Natural killer cell (primary cell): Measurements from ENCODE around the gene BCLAF1. TPM values are rescaled to one million over a fixed set of nuclear protein-coding genes. Genes with fewer than 3 reads are reported as not detected.

Experiments used
- ATAC-seq, 3 donors: fragments of 150-1000 bp in 2 of 3; fragments of 200-7000 bp in 1 of 3; cut with Tn5 transposase; 1 replicate in 1 of 3; 2 replicates in 2 of 3; pipeline ENCODE4 v1.10.0; 2021; ENCODE audit warnings: mild to moderate bottlenecking in 2 of 3, moderate library complexity in 2 of 3
- DNase-seq, 2 donors: peaks; one replicate each; pipeline versions ENCODE4 v3.0.0 to v3.0.0-alpha.2; 2013 to 2021; ENCODE audit warnings: mixed read lengths in 1 of 2
- H3K27ac ChIP-seq: one replicate; pipeline ENCODE4 v1.5.1; 2013; ENCODE audit warnings: mild to moderate bottlenecking, low read length
- H3K27me3 ChIP-seq: one replicate; pipeline ENCODE4 v1.6.1; 2013; ENCODE audit warnings: low read length; ENCODE audit not compliant: control insufficient read depth, insufficient read depth
- H3K36me3 ChIP-seq: one replicate; pipeline ENCODE4 v1.6.1; 2013; ENCODE audit warnings: low read length; ENCODE audit not compliant: control insufficient read depth, insufficient read depth
- H3K4me1 ChIP-seq: one replicate; pipeline ENCODE4 v1.6.1; 2013; ENCODE audit warnings: low read length; ENCODE audit not compliant: control insufficient read depth, insufficient read depth
- H3K4me3 ChIP-seq: one replicate; pipeline ENCODE4 v1.5.1; 2013; ENCODE audit warnings: low read length
- H3K9me3 ChIP-seq: one replicate; pipeline ENCODE4 v1.6.1; 2013; ENCODE audit warnings: low read length; ENCODE audit not compliant: control insufficient read depth, insufficient read depth
- H3K27ac Mint-ChIP-seq, 2 donors: one replicate each; pipeline ENCODE4 v1.8.0; 2022; ENCODE audit warnings: mild to moderate bottlenecking in 2 of 2, mixed read lengths in 2 of 2, moderate library complexity in 1 of 2
- H3K27me3 Mint-ChIP-seq, 2 donors: one replicate each; pipeline ENCODE4 v1.8.0; 2022; ENCODE audit warnings: low read depth in 2 of 2, mixed read lengths in 2 of 2
- H3K36me3 Mint-ChIP-seq: one replicate; pipeline ENCODE4 v1.8.0; 2022; ENCODE audit warnings: mixed read lengths
- H3K4me1 Mint-ChIP-seq, 2 donors: one replicate each; pipeline ENCODE4 v1.8.0; 2022; ENCODE audit warnings: mixed read lengths in 2 of 2
- H3K4me3 Mint-ChIP-seq: one replicate; pipeline ENCODE4 v1.8.0; 2022; ENCODE audit warnings: mild to moderate bottlenecking, moderate library complexity, mixed read lengths
- H3K9me3 Mint-ChIP-seq, 2 donors: one replicate each; pipeline ENCODE4 v1.8.0; 2022; ENCODE audit warnings: mixed read lengths in 2 of 2
- WGBS: methylation state at CpG from one replicate; pipeline ENCODE4 v1.1.7; 2013; ENCODE audit warnings: missing lambda C conversion rate; ENCODE audit not compliant: insufficient coverage; 5-methylcytosine and 5-hydroxymethylcytosine counted together
- intact Hi-C: fragments of 100-400 bp; cut with micrococcal nuclease; formaldehyde crosslinking; loops from one replicate; pipeline ENCODE4 v1.14.2; 2022
- total RNA-seq, 4 donors: library from RNA; stranded (reverse); fragments of 120-200 nt in 1 of 4; gene quantifications; one replicate each; pipeline versions ENCODE4 v1.2.3 to v1.2.4, GENCODE V29; 2013 to 2022
- TF ChIP-seq, protein P1 (sequence below): fragments of 200-600 bp; IDR thresholded peaks from one replicate; pipeline ENCODE4 v1.8.0; 2022; ENCODE audit warnings: antibody characterized with exemption

BCLAF1 gene
- total RNA-seq, 3 donors from 2014 or later (not counting 1 experiment from before 2014, with no cell fraction given) = 391 to 582 (median 465) TPM

DNA sequence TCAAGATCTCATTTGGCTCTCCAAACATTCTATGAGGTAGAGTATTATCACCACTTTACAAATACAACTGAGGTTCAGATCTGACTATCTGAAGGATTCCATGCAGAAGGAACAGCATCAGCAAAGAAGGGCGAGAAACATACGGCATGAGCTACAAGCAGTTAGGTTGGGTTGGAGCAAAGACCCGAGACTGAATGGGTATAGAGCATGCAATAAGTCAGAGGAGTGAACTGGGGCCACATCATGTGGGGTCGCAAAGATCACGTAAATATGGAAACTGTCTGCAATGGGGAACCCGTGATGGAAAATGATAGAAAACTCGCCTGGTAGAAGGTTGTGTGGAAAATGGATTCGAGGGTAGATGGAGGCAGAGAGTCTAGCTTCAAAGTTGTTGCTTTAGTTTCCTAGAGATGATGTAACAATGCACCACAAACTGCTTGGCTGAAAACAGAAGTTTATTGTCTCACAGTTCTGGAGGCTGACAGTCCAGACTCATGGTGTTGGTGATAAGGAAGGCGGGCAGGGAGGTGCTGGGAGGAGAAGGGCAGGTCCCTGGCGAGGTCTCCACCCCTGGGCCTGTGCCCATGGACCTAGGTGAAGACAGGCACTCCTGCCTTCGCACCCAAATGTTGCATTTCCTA is 44.3 kb upstream of the BCLAF1 start:
- Histone ChIP-seq H3K27ac (no peak overlapping the region), H3K36me3 (no peaks in the 10 kb centered on the region), H3K4me3 (no peak overlapping the region), H3K27me3 (peaks cover 3% of the 10 kb centered on the region), H3K4me1 (no peaks in the 10 kb centered on the region), H3K9me3 (no peaks in the 10 kb centered on the region)
- Mint-ChIP-seq H3K4me3 (no peak overlapping the region), H3K9me3 (no peaks in the 10 kb centered on the region), H3K36me3 (no peaks in the 10 kb centered on the region), H3K27ac (no peak overlapping the region), H3K4me1 (no peaks in the 10 kb centered on the region), H3K27me3 (no peaks in the 10 kb centered on the region)
- intact Hi-C loops = no loop called here
- 85% methylated on average over 11 of the region's 11 CpGs for WGBS
- ATAC-seq = no peak
- DNase-seq = no peak
- TF ChIP-seq, protein P1, sequence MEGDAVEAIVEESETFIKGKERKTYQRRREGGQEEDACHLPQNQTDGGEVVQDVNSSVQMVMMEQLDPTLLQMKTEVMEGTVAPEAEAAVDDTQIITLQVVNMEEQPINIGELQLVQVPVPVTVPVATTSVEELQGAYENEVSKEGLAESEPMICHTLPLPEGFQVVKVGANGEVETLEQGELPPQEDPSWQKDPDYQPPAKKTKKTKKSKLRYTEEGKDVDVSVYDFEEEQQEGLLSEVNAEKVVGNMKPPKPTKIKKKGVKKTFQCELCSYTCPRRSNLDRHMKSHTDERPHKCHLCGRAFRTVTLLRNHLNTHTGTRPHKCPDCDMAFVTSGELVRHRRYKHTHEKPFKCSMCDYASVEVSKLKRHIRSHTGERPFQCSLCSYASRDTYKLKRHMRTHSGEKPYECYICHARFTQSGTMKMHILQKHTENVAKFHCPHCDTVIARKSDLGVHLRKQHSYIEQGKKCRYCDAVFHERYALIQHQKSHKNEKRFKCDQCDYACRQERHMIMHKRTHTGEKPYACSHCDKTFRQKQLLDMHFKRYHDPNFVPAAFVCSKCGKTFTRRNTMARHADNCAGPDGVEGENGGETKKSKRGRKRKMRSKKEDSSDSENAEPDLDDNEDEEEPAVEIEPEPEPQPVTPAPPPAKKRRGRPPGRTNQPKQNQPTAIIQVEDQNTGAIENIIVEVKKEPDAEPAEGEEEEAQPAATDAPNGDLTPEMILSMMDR = no peak

DNA sequence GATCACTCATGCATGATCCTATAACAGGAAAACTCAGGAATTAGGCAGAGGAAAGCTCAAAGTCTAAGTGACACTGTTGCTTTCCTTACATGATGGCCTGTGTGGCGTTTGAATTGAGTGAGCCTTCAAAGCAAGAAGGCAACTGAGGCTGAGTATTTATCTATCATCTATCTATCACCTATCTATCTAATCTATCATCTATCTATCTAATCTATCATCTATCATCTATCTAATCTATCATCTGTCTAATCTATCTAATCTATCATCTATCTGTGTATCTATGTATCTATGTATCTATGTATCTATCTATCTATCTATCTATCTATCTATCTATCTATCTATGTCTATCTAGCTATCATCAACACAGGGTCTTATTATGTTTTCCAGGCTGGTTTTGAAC is 41.8 kb upstream of the BCLAF1 start:
- Mint-ChIP-seq H3K4me1 (no peaks in the 10 kb centered on the region), H3K27ac (no peak overlapping the region), H3K4me3 (no peak overlapping the region), H3K9me3 (no peaks in the 10 kb centered on the region), H3K36me3 (no peaks in the 10 kb centered on the region), H3K27me3 (no peaks in the 10 kb centered on the region)
- ATAC-seq (no peak), DNase-seq (no peak)
- Histone ChIP-seq H3K27ac (no peak overlapping the region), H3K4me3 (no peak overlapping the region), H3K9me3 (no peaks in the 10 kb centered on the region), H3K36me3 (no peaks in the 10 kb centered on the region), H3K27me3 (peaks cover 3% of the 10 kb centered on the region), H3K4me1 (no peaks in the 10 kb centered on the region)
- TF ChIP-seq, protein P1 = no peak
- intact Hi-C loops = no loop called here
- WGBS = 100% methylated on average over 1 of the region's 1 CpG

DNA sequence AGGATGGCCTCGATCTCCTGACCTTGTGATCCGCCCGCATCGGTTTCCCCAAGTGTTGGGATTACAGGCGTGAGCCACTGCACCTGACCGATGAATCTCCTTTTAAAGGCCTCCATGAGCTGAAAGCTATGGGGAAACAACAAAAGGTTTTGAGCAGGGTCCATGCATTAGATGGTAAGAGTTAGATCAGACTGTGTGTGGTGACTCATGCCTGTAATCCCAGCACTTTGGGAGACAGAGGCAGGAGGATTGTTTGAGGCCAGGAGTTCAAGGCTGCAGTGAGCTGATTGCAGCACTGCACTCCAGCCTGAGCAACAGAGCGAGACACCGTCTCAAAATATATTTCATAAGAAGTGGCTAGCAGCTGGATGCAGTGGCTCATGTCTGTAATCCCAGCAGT is 41.0 kb upstream of the BCLAF1 start:
- Histone ChIP-seq H3K4me1 (no peaks in the 10 kb centered on the region), H3K9me3 (no peaks in the 10 kb centered on the region), H3K27me3 (peaks cover 3% of the 10 kb centered on the region), H3K27ac (no peak overlapping the region), H3K4me3 (no peak overlapping the region), H3K36me3 (no peaks in the 10 kb centered on the region)
- Mint-ChIP-seq H3K27me3 (no peaks in the 10 kb centered on the region), H3K27ac (no peak overlapping the region), H3K9me3 (no peaks in the 10 kb centered on the region), H3K4me1 (no peaks in the 10 kb centered on the region), H3K36me3 (no peaks in the 10 kb centered on the region), H3K4me3 (no peak overlapping the region)
- 94% methylated on average over 8 of the region's 8 CpGs for WGBS
- TF ChIP-seq, protein P1 = no peak
- DNase-seq (no peak), ATAC-seq (no peak)
- intact Hi-C loops = no loop called here

DNA sequence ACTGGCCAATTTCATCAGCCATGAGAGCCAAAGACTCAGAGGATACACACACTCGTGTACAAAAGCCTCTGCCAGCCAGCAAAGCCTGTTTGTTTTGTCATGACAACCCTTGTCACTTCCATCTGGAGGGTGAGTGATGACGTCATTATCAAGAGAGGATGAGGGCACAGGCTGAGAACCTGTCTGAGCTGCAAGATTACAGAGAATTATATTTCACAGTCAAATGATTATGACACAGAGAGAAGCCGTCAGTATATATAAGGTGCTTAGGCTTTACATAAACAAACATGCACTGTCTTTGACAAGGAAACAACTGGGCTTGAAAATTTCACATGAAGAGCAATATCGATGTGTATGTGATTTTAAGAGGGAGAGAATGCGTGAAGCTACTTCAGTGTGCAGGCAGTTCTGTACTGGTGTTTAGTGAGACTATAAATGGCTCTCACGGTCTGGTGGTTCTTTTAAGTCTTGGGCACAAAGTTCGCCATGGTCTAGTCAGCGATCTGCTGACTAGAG is 36.5 kb upstream of the BCLAF1 start:
- H3K27ac ChIP-seq = no peak overlapping the region
- no peak overlapping the region for H3K4me3 Mint-ChIP-seq
- no peak overlapping the region for H3K27ac Mint-ChIP-seq
- WGBS = 87% methylated on average over 8 of the region's 8 CpGs
- no peaks in the 10 kb centered on the region for H3K36me3 ChIP-seq
- no peaks in the 10 kb centered on the region for H3K4me1 ChIP-seq
- intact Hi-C loops = no loop called here
- no peaks in the 10 kb centered on the region for H3K27me3 ChIP-seq
- H3K36me3 Mint-ChIP-seq = no peaks in the 10 kb centered on the region
- TF ChIP-seq, protein P1 = no peak
- H3K27me3 Mint-ChIP-seq = peaks cover 0 to 3% of the 10 kb centered on the region in 2 donors
- H3K9me3 ChIP-seq = no peaks in the 10 kb centered on the region
- no peaks in the 10 kb centered on the region for H3K4me1 Mint-ChIP-seq
- H3K9me3 Mint-ChIP-seq = no peaks in the 10 kb centered on the region
- no peak overlapping the region for H3K4me3 ChIP-seq
- DNase-seq (no peak), ATAC-seq (no peak)
